H1 (cell line): ENCODE measurements around the gene LRWD1. TPM values are rescaled to one million over a fixed set of nuclear protein-coding genes. Genes with fewer than 3 reads are reported as not detected.
A peak's percentile ranks its signal among the peaks of the same experiment; 100 is the strongest.
"Not testable (repeated sequence)": the region's sequence is repeated elsewhere in the genome, so short reads cannot be mapped to it uniquely, and the experiment has no call there.

ENCODE experiments used
- CTCF ChIA-PET: fragments of 300-600 bp; sonication (Branson Sonifier 250); formaldehyde crosslinking; loops from one replicate; lab custom pipeline; 2021; ENCODE audit not compliant: partially characterized antibody; lab: Charles Lee
- POLR2A ChIA-PET: fragments of 300-600 bp; sonication (Branson Sonifier 250); formaldehyde crosslinking; loops from one replicate; lab custom pipeline; 2021; ENCODE audit warnings: inconsistent platforms; ENCODE audit not compliant: partially characterized antibody; lab: Charles Lee
- DNase-seq, 2 experiments: peaks; one replicate each; pipeline versions ENCODE4 v3.0.0 to v3.0.0-alpha.2; 2010 to 2022; ENCODE audit warnings: low spot score in 2 of 2, low read depth in 1 of 2, mixed read lengths in 1 of 2
- FAIRE-seq: peaks from 2 replicates; lab custom pipeline; 2011; peaks lifted over from hg19 to GRCh38; lab: Jason Lieb, UNC
- H2AFZ ChIP-seq: 2 replicates; pipeline ENCODE4 v1.8.1; 2012; ENCODE audit warnings: low read length, inconsistent platforms
- H2AK5ac ChIP-seq: 2 replicates; pipeline ENCODE4 v1.6.1; 2013; ENCODE audit warnings: low read depth, low read length
- H2BK120ac ChIP-seq: replicated peaks from 2 replicates; pipeline ENCODE3; 2013; ENCODE audit warnings: low read depth, low read length, inconsistent platforms
- H2BK12ac ChIP-seq: 2 replicates; pipeline ENCODE4 v1.6.1; 2013; ENCODE audit warnings: low read depth, low read length
- H2BK15ac ChIP-seq: 2 replicates; pipeline ENCODE4 v1.6.1; 2013; ENCODE audit warnings: low read length
- H2BK20ac ChIP-seq: 2 replicates; pipeline ENCODE4 v1.6.1; 2013; ENCODE audit warnings: low read length
- H2BK5ac ChIP-seq: 2 replicates; pipeline ENCODE4 v1.6.1; 2013; ENCODE audit warnings: low read depth, low read length
- H3K14ac ChIP-seq: 2 replicates; pipeline ENCODE4 v1.6.1; 2013; ENCODE audit warnings: inconsistent platforms; ENCODE audit not compliant: insufficient read length
- H3K18ac ChIP-seq: 2 replicates; pipeline ENCODE4 v1.6.1; 2013; ENCODE audit warnings: low read length; ENCODE audit errors: extremely low read depth
- H3K23ac ChIP-seq: 2 replicates; pipeline ENCODE4 v1.6.1; 2013; ENCODE audit warnings: inconsistent platforms; ENCODE audit not compliant: insufficient read length
- H3K23me2 ChIP-seq: 2 replicates; pipeline ENCODE4 v1.6.1; 2013; ENCODE audit warnings: low read depth, low read length
- H3K27ac ChIP-seq: 2 replicates; pipeline ENCODE4 v1.6.1; 2011; ENCODE audit warnings: low read depth, low read length, inconsistent platforms
- H3K27me3 ChIP-seq, 4 experiments: replicated peaks in 1 of 4; 1 replicate in 1 of 4; 2 replicates in 3 of 4; pipeline versions ENCODE4 v1.6.1 to v1.8.1; 2011 to 2013; ENCODE audit warnings: low read length in 3 of 4, mild to moderate bottlenecking in 3 of 4, inconsistent platforms in 2 of 4, mixed read lengths in 2 of 4, moderate library complexity in 1 of 4; ENCODE audit not compliant: control insufficient read depth in 3 of 4, insufficient read depth in 3 of 4; ENCODE audit errors: extremely low read depth in 1 of 4
- H3K36me3 ChIP-seq, 4 experiments: 2 replicates each; pipeline versions ENCODE4 v1.6.1 to v1.8.1; 2011 to 2013; ENCODE audit warnings: mild to moderate bottlenecking in 4 of 4, low read length in 3 of 4, moderate library complexity in 2 of 4, control low read depth in 1 of 4, inconsistent platforms in 1 of 4; ENCODE audit not compliant: insufficient read depth in 4 of 4, control insufficient read depth in 2 of 4
- H3K4ac ChIP-seq: replicated peaks from 2 replicates; pipeline ENCODE3; 2013; ENCODE audit warnings: low read length, low read depth, mixed read lengths, inconsistent platforms; ENCODE audit not compliant: insufficient read length
- H3K4me1 ChIP-seq, 4 experiments: replicated peaks in 1 of 4; 1 replicate in 1 of 4; 2 replicates in 3 of 4; pipeline versions ENCODE4 v1.6.1 to v1.8.1; 2011 to 2013; ENCODE audit warnings: low read length in 3 of 4, inconsistent platforms in 2 of 4, mixed read lengths in 1 of 4; ENCODE audit not compliant: insufficient read depth in 4 of 4, control insufficient read depth in 3 of 4
- H3K4me2 ChIP-seq, 2 experiments: 2 replicates each; pipeline versions ENCODE4 v1.6.1 to v1.8.1; 2011 to 2013; ENCODE audit warnings: low read depth in 2 of 2, low read length in 2 of 2, control low read depth in 1 of 2, inconsistent platforms in 1 of 2, mild to moderate bottlenecking in 1 of 2; ENCODE audit not compliant: insufficient read depth in 1 of 2
- H3K4me3 ChIP-seq, 4 experiments: fragments of 200-600, 300-600 bp in 1 of 4; sonication (generic), shearing (Covaris generic), sonication (Bioruptor Twin) in 1 of 4; 2 replicates each; pipeline versions ENCODE4 v1.5.1 to v1.8.1; 2011 to 2016; ENCODE audit warnings: low read length in 4 of 4, low read depth in 3 of 4, control low read depth in 2 of 4, inconsistent platforms in 2 of 4, mild to moderate bottlenecking in 2 of 4, mixed read lengths in 1 of 4, moderate library complexity in 1 of 4; ENCODE audit not compliant: insufficient read depth in 2 of 4; ENCODE audit errors: extremely low read depth in 1 of 4
- H3K56ac ChIP-seq: replicated peaks from 2 replicates; pipeline ENCODE3; 2013; ENCODE audit warnings: low read depth, mild to moderate bottlenecking, mixed read lengths, low read length, inconsistent platforms; ENCODE audit not compliant: insufficient read length
- H3K79me1 ChIP-seq: 2 replicates; pipeline ENCODE4 v1.6.1; 2013; ENCODE audit warnings: low read depth, low read length, control low read depth
- H3K79me2 ChIP-seq, 2 experiments: 2 replicates each; pipeline versions ENCODE4 v1.6.1 to v1.8.1; 2012 to 2013; ENCODE audit warnings: low read length in 2 of 2, mild to moderate bottlenecking in 2 of 2, inconsistent platforms in 1 of 2; ENCODE audit not compliant: insufficient read depth in 2 of 2, control insufficient read depth in 1 of 2
- H3K9ac ChIP-seq, 4 experiments: replicated peaks in 1 of 4; 1 replicate in 1 of 4; 2 replicates in 3 of 4; pipeline versions ENCODE4 v1.6.1 to v1.8.1; 2011 to 2013; ENCODE audit warnings: low read depth in 3 of 4, low read length in 3 of 4, control low read depth in 2 of 4, mild to moderate bottlenecking in 2 of 4, moderate library complexity in 2 of 4, inconsistent platforms in 1 of 4; ENCODE audit errors: extremely low read depth in 1 of 4
- H3K9me3 ChIP-seq, 2 experiments: 2 replicates each; pipeline versions ENCODE4 v1.6.1 to v1.8.1; 2012 to 2013; ENCODE audit warnings: mild to moderate bottlenecking in 2 of 2, moderate library complexity in 2 of 2, control low read depth in 1 of 2, inconsistent platforms in 1 of 2, low read depth in 1 of 2, low read length in 1 of 2, mixed read lengths in 1 of 2; ENCODE audit not compliant: insufficient read depth in 2 of 2
- H4K20me1 ChIP-seq, 2 experiments: replicated peaks in 1 of 2; 2 replicates each; pipeline versions ENCODE3 to v1.8.1; 2011 to 2013; ENCODE audit warnings: inconsistent platforms in 2 of 2, low read length in 2 of 2, mild to moderate bottlenecking in 1 of 2; ENCODE audit not compliant: insufficient read depth in 2 of 2, control insufficient read depth in 1 of 2
- H4K5ac ChIP-seq: 2 replicates; pipeline ENCODE4 v1.6.1; 2013; ENCODE audit warnings: low read length, low read depth, mixed read lengths, inconsistent platforms; ENCODE audit not compliant: insufficient read length
- H4K8ac ChIP-seq: 2 replicates; pipeline ENCODE4 v1.8.0; 2013; ENCODE audit warnings: mild to moderate bottlenecking, moderate library complexity, low read length, inconsistent platforms; ENCODE audit not compliant: insufficient read depth; ENCODE audit errors: extremely low read depth
- H4K91ac ChIP-seq: replicated peaks from 2 replicates; pipeline ENCODE3; 2013; ENCODE audit warnings: low read length, mixed read lengths, inconsistent platforms; ENCODE audit not compliant: insufficient read length
- WGBS, 2 experiments: shearing (Covaris generic) in 1 of 2; methylation state at CpG; one replicate each; pipeline versions ENCODE4 v1.1.6 to v1.1.7; 2013 to 2015; ENCODE audit warnings: low lambda C conversion rate in 2 of 2, mixed read lengths in 2 of 2, inconsistent platforms in 1 of 2, low coverage in 1 of 2, missing lambda C conversion rate in 1 of 2; ENCODE audit not compliant: insufficient replicate concordance in 2 of 2, insufficient coverage in 1 of 2, insufficient read length in 1 of 2; ENCODE audit errors: extremely low coverage in 1 of 2, missing lambda C conversion rate in 1 of 2; 5-methylcytosine and 5-hydroxymethylcytosine counted together
- polyA plus RNA-seq, 7 experiments: library from polyadenylated mRNA; depleted of rRNA in 3 of 7; stranded (reverse) in 5 of 7; unstranded in 2 of 7; fragments of >200 nt in 5 of 7; fragments of 200-250 nt in 2 of 7; gene quantifications; 1 replicate in 5 of 7; 2 replicates in 1 of 7; 4 replicates in 1 of 7; pipeline versions ENCODE4 v1.2.1 to v1.2.3, GENCODE V29; 2011 to 2013; ENCODE audit warnings: missing spikeins in 2 of 7, mixed read lengths in 2 of 7
- total RNA-seq: library from RNA; stranded (reverse); fragmentation: NEBNext Ultra II Directional; extraction: Animal tissue kit (Norgen Biotek cat#: 25700); gene quantifications from 2 replicates; pipeline ENCODE4 v1.2.1, GENCODE V29; 2021

LRWD1 gene
- total and polyA plus RNA-seq, 2 of the 8 experiments (the other 6 are each of a cell fraction or from before 2014, with no cell fraction given): 23.4 to 26.8 TPM

GRCh38 chr7:102511860-102512522 lies 47.2 kb downstream of the LRWD1 start:
- H3K79me1 ChIP-seq, CTCF ChIA-PET, H3K27ac ChIP-seq, H3K79me2 ChIP-seq, POLR2A ChIA-PET, DNase-seq, H3K4me1 ChIP-seq, H4K20me1 ChIP-seq, H3K14ac ChIP-seq, H3K36me3 ChIP-seq, H3K27me3 ChIP-seq, H4K91ac ChIP-seq, H2AFZ ChIP-seq, H3K9ac ChIP-seq, H3K23ac ChIP-seq, H3K18ac ChIP-seq, H2BK120ac ChIP-seq, H3K9me3 ChIP-seq, H2BK20ac ChIP-seq, FAIRE-seq, H3K4me2 ChIP-seq, H4K5ac ChIP-seq, H2BK12ac ChIP-seq, H2BK15ac ChIP-seq, H3K23me2 ChIP-seq, H2BK5ac ChIP-seq, H3K56ac ChIP-seq, H3K4ac ChIP-seq, H4K8ac ChIP-seq, H2AK5ac ChIP-seq: not testable (repeated sequence)
- no CpG with 5 or more reads among the region's 30 CpGs for WGBS, 2 experiments
- peak overlapping the region in 1 of 4 experiments; percentile 49; a peak in 1 of 8 replicates for H3K4me3 ChIP-seq
